ENCODE measurements around the gene ATP6V0E1. TPM values are rescaled to one million over a fixed set of nuclear protein-coding genes. Genes with fewer than 3 reads are reported as not detected.
A peak's percentile ranks its signal among the peaks of the same experiment; 100 is the strongest.

Gene ATP6V0E1
- total and polyA plus RNA-seq, 11 donors: 127 to 242 (median 204) TPM

DNA sequence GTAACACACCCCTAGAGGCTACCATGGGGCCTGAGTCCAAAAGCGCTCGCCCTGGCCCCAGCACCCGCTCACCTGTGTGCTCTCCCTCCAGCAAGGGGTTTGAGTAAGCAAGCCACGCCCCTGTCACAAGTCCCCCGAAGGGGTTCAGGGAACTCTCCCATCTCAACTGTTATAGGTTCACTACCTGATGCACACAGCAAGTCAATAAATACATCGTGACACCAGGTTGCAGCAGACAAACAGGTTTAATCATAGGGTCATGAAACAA lies 64.2 kb downstream of the ATP6V0E1 start:
- H3K27ac ChIP-seq: no peak overlapping the region
- no peaks in the 10 kb centered on the region for H3K27me3 ChIP-seq
- WGBS, 4 donors: 58 to 79% (median 72%) methylated on average over 6 of the region's 6 CpGs
- H3K4me1 ChIP-seq: no peaks in the 10 kb centered on the region
- no peak overlapping the region for H3K4me3 ChIP-seq
- TF ChIP-seq POLR2A (IDR thresholded peaks at IDR 0.05): no peak
- TF ChIP-seq, protein P1, sequence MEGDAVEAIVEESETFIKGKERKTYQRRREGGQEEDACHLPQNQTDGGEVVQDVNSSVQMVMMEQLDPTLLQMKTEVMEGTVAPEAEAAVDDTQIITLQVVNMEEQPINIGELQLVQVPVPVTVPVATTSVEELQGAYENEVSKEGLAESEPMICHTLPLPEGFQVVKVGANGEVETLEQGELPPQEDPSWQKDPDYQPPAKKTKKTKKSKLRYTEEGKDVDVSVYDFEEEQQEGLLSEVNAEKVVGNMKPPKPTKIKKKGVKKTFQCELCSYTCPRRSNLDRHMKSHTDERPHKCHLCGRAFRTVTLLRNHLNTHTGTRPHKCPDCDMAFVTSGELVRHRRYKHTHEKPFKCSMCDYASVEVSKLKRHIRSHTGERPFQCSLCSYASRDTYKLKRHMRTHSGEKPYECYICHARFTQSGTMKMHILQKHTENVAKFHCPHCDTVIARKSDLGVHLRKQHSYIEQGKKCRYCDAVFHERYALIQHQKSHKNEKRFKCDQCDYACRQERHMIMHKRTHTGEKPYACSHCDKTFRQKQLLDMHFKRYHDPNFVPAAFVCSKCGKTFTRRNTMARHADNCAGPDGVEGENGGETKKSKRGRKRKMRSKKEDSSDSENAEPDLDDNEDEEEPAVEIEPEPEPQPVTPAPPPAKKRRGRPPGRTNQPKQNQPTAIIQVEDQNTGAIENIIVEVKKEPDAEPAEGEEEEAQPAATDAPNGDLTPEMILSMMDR (IDR thresholded peaks at IDR 0.05): no peak
- DNase-seq: peak in 1 of 5 donors; percentile 11
- no peaks in the 10 kb centered on the region for H3K36me3 ChIP-seq
- intact Hi-C loops (cut with DNase I): no loop called here
- no peak for ATAC-seq
- H3K9me3 ChIP-seq: no peaks in the 10 kb centered on the region

DNA sequence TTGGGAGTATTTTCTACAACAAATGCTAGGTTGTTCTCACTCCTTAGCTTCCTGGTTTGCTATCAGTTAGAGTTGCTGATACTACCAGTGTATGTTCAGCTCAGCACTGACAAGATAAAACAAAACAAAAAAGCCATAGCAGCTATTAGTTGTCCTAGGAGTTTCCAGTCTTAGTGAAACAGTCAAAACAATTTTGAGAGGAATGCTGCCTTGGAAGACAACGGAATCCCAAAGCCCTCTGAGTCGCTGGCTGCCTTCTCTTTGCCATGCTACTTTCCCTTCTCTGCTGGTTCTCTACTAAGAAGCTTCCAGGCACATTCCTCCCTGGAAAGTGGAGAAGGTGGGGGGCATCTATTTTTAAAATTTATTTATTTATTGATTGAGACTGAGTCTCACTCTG lies 67.2 kb downstream of the ATP6V0E1 start:
- DNase-seq (no peak), ATAC-seq (no peak)
- Histone ChIP-seq H3K27ac (no peak overlapping the region), H3K9me3 (no peaks in the 10 kb centered on the region), H3K4me3 (peak overlapping the region in 1 of 12 donors; percentile 26), H3K4me1 (peaks cover 0 to 10% (median 4%) of the 10 kb centered on the region in 12 donors), H3K36me3 (no peaks in the 10 kb centered on the region), H3K27me3 (no peaks in the 10 kb centered on the region)
- intact Hi-C loops (cut with DNase I): loop anchor here in 1 of 10 donors (10.0 kb wide), 1 partner anchor 94 kb away; the partner anchor contains the start of gene BNIP1
- 57 to 81% (median 63%) methylated on average over 2 of the region's 2 CpGs for WGBS, 4 donors
- TF ChIP-seq, protein P1 (IDR thresholded peaks at IDR 0.05): no peak
- no peak for TF ChIP-seq POLR2A (IDR thresholded peaks at IDR 0.05)

DNA sequence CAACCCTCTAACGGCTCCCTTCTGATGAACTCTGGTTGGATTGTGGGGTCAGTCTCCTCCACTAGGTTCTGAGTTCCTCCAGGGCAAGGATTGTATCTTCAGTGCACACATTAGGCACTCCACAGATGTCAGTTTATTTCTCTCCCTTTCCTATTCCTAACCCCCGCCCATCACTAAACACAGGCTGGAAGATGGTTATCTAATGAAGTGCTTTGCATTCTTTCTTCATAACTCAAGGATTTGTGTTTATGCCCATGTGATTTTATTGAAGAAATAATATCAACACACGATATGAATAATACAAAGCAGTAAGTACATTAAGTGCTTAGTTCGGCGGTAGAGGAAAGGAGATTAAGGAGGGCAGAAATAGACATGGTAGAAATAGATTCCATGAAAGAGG lies 68.2 kb downstream of the ATP6V0E1 start:
- WGBS, 4 donors: 66 to 75% (median 70%) methylated on average over 5 of the region's 5 CpGs
- peaks cover 0 to 10% (median 4%) of the 10 kb centered on the region in 12 donors for H3K4me1 ChIP-seq
- no peaks in the 10 kb centered on the region for H3K27me3 ChIP-seq
- no peak overlapping the region for H3K27ac ChIP-seq
- no peak overlapping the region for H3K4me3 ChIP-seq
- H3K9me3 ChIP-seq: no peaks in the 10 kb centered on the region
- intact Hi-C loops (cut with DNase I): loop anchor here in 1 of 10 donors (10.0 kb wide), 1 partner anchor 93 kb away; the partner anchor contains the start of gene BNIP1
- DNase-seq (no peak), ATAC-seq (no peak)
- H3K36me3 ChIP-seq: no peaks in the 10 kb centered on the region
- TF ChIP-seq, protein P1 (IDR thresholded peaks at IDR 0.05): no peak
- TF ChIP-seq POLR2A (IDR thresholded peaks at IDR 0.05): no peak

DNA sequence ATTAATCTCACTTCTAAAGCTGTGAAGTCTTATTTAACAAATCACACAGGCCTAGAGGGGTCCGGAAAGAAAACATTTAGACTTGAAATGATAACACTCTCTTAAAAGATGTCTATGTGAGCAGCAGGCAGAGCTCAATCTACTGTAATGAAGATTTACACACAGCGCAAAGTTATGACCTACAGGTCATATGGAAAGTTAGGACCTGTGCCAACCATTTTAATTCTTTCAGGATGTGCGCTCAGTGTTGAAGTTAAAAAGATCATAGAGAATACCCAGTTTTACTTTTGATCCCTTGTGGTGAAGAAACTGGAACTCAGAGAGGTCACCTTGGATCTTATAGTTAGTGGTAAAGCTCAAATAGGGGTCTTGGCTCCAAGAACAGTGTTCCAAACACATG lies 69.5 kb downstream of the ATP6V0E1 start:
- intact Hi-C loops (cut with DNase I): loop anchor here in 1 of 10 donors (10.0 kb wide), 1 partner anchor 92 kb away; the partner anchor contains the start of gene BNIP1
- Histone ChIP-seq H3K27ac (no peak overlapping the region), H3K9me3 (no peaks in the 10 kb centered on the region), H3K27me3 (no peaks in the 10 kb centered on the region), H3K36me3 (no peaks in the 10 kb centered on the region), H3K4me3 (no peak overlapping the region), H3K4me1 (peaks cover 2 to 15% (median 9%) of the 10 kb centered on the region in 12 donors)
- DNase-seq: no peak
- 71 to 80% (median 78%) methylated on average over 3 of the region's 3 CpGs for WGBS, 4 donors
- no peak for ATAC-seq
- TF ChIP-seq POLR2A (IDR thresholded peaks at IDR 0.05): no peak
- TF ChIP-seq, protein P1 (IDR thresholded peaks at IDR 0.05): no peak
